Central memory CD8-positive, alpha-beta T cell (primary cell): ENCODE results near the gene EEPD1.

Experiments
- ATAC-seq: fragments of 150-1000 bp; cut with Tn5 transposase; replicated peaks from 2 replicates; pipeline ENCODE4 v1.10.0; 2022; ENCODE audit warnings: mild to moderate bottlenecking, moderate FRiP score, moderate number of reproducible peaks; ENCODE audit not compliant: poor library complexity, severe bottlenecking; ENCODE audit errors: extremely low read depth
- DNase-seq, 2 donors: peaks; one replicate each; pipeline ENCODE4 v3.0.0; 2021; ENCODE audit warnings: low spot score in 2 of 2
- H3K27ac Mint-ChIP-seq: one replicate; pipeline ENCODE4 v1.8.0; 2022; ENCODE audit warnings: low read depth, mild to moderate bottlenecking, moderate library complexity, mixed read lengths
- H3K27me3 Mint-ChIP-seq: one replicate; pipeline ENCODE4 v1.8.0; 2022; ENCODE audit warnings: mixed read lengths
- H3K36me3 Mint-ChIP-seq: one replicate; pipeline ENCODE4 v1.8.0; 2022; ENCODE audit warnings: mild to moderate bottlenecking, moderate library complexity, mixed read lengths; ENCODE audit not compliant: insufficient read depth
- H3K4me1 Mint-ChIP-seq: one replicate; pipeline ENCODE4 v1.8.0; 2022; ENCODE audit warnings: mixed read lengths
- H3K4me3 Mint-ChIP-seq: one replicate; pipeline ENCODE4 v1.8.0; 2022; ENCODE audit warnings: mild to moderate bottlenecking, moderate library complexity, mixed read lengths
- H3K9me3 Mint-ChIP-seq: one replicate; pipeline ENCODE4 v1.8.0; 2022; ENCODE audit warnings: mixed read lengths

EEPD1 gene

GRCh38 chr7:36295090-36295489, 142.0 kb downstream of the EEPD1 start:
- peaks cover 15% of the 10 kb centered on the region for H3K4me1 Mint-ChIP-seq
- no peaks in the 10 kb centered on the region for H3K27me3 Mint-ChIP-seq
- no peaks in the 10 kb centered on the region for H3K9me3 Mint-ChIP-seq
- H3K27ac Mint-ChIP-seq: no peak overlapping the region
- ATAC-seq: no peak
- peaks cover 2% of the 10 kb centered on the region for H3K36me3 Mint-ChIP-seq
- DNase-seq: no peak
- H3K4me3 Mint-ChIP-seq: no peak overlapping the region

- H3K4me1 Mint-ChIP-seq: peaks cover 13% of the 10 kb centered on the region
- H3K27me3 Mint-ChIP-seq: no peaks in the 10 kb centered on the region
- H3K9me3 Mint-ChIP-seq: no peaks in the 10 kb centered on the region
- no peak for DNase-seq
- H3K27ac Mint-ChIP-seq: no peak overlapping the region
- H3K4me3 Mint-ChIP-seq: no peak overlapping the region
- no peak for ATAC-seq
- H3K36me3 Mint-ChIP-seq: peaks cover 2% of the 10 kb centered on the region
Measured at GRCh38 chr7:36296284-36296683, 143.2 kb downstream of the EEPD1 start.

- no peak overlapping the region for H3K27ac Mint-ChIP-seq
- DNase-seq (no peak), ATAC-seq (no peak)
- no peak overlapping the region for H3K4me3 Mint-ChIP-seq
- no peaks in the 10 kb centered on the region for H3K27me3 Mint-ChIP-seq
- H3K9me3 Mint-ChIP-seq: no peaks in the 10 kb centered on the region
- H3K36me3 Mint-ChIP-seq: peaks cover 2% of the 10 kb centered on the region
- H3K4me1 Mint-ChIP-seq: peaks cover 1% of the 10 kb centered on the region
Measured at GRCh38 chr7:36297364-36298009, 144.4 kb downstream of the EEPD1 start.

GRCh38 chr7:36298106-36298505, 145.1 kb downstream of the EEPD1 start:
- Mint-ChIP-seq H3K4me3 (no peak overlapping the region), H3K9me3 (no peaks in the 10 kb centered on the region), H3K4me1 (no peaks in the 10 kb centered on the region), H3K27ac (no peak overlapping the region), H3K36me3 (peaks cover 2% of the 10 kb centered on the region), H3K27me3 (no peaks in the 10 kb centered on the region)
- DNase-seq (no peak), ATAC-seq (no peak)

GRCh38 chr7:36299223-36299774, 146.2 kb downstream of the EEPD1 start:
- no peaks in the 10 kb centered on the region for H3K9me3 Mint-ChIP-seq
- H3K27ac Mint-ChIP-seq: no peak overlapping the region
- ATAC-seq: no peak
- no peak for DNase-seq
- H3K4me3 Mint-ChIP-seq: no peak overlapping the region
- H3K36me3 Mint-ChIP-seq: peaks cover 2% of the 10 kb centered on the region
- no peaks in the 10 kb centered on the region for H3K4me1 Mint-ChIP-seq
- H3K27me3 Mint-ChIP-seq: no peaks in the 10 kb centered on the region

GRCh38 chr7:36299823-36300341, 146.8 kb downstream of the EEPD1 start:
- H3K4me1 Mint-ChIP-seq: no peaks in the 10 kb centered on the region
- peaks cover 2% of the 10 kb centered on the region for H3K36me3 Mint-ChIP-seq
- DNase-seq: no peak
- no peaks in the 10 kb centered on the region for H3K27me3 Mint-ChIP-seq
- no peaks in the 10 kb centered on the region for H3K9me3 Mint-ChIP-seq
- no peak for ATAC-seq
- H3K4me3 Mint-ChIP-seq: no peak overlapping the region
- H3K27ac Mint-ChIP-seq: no peak overlapping the region

GRCh38 chr7:36300696-36301350, 147.8 kb downstream of the EEPD1 start:
- no peak overlapping the region for H3K27ac Mint-ChIP-seq
- H3K36me3 Mint-ChIP-seq: peaks cover 2% of the 10 kb centered on the region
- no peaks in the 10 kb centered on the region for H3K9me3 Mint-ChIP-seq
- no peaks in the 10 kb centered on the region for H3K4me1 Mint-ChIP-seq
- DNase-seq (no peak), ATAC-seq (no peak)
- no peaks in the 10 kb centered on the region for H3K27me3 Mint-ChIP-seq
- H3K4me3 Mint-ChIP-seq: no peak overlapping the region

GRCh38 chr7:36301914-36302771, 149.1 kb downstream of the EEPD1 start:
- Mint-ChIP-seq H3K36me3 (peaks cover 2% of the 10 kb centered on the region), H3K4me3 (no peak overlapping the region), H3K9me3 (no peaks in the 10 kb centered on the region), H3K27me3 (no peaks in the 10 kb centered on the region), H3K4me1 (no peaks in the 10 kb centered on the region), H3K27ac (no peak overlapping the region)
- DNase-seq (no peak), ATAC-seq (no peak)

- no peak for DNase-seq
Measured at GRCh38 chr7:36303202-36304098, 150.4 kb downstream of the EEPD1 start.

GRCh38 chr7:36304099-36304425, 151.0 kb downstream of the EEPD1 start:
- Mint-ChIP-seq H3K4me1 (no peaks in the 10 kb centered on the region), H3K27ac (no peak overlapping the region), H3K4me3 (no peak overlapping the region), H3K9me3 (no peaks in the 10 kb centered on the region), H3K27me3 (no peaks in the 10 kb centered on the region), H3K36me3 (no peaks in the 10 kb centered on the region)
- DNase-seq (no peak), ATAC-seq (no peak)

More at GRCh38 chr7:36303202-36304098, 150.4 kb downstream of the EEPD1 start:
- no peak overlapping the region for H3K27ac Mint-ChIP-seq
- no peaks in the 10 kb centered on the region for H3K27me3 Mint-ChIP-seq
- H3K36me3 Mint-ChIP-seq: no peaks in the 10 kb centered on the region
- H3K9me3 Mint-ChIP-seq: no peaks in the 10 kb centered on the region
- H3K4me1 Mint-ChIP-seq: no peaks in the 10 kb centered on the region
- ATAC-seq: no peak
- no peak overlapping the region for H3K4me3 Mint-ChIP-seq

- Mint-ChIP-seq H3K9me3 (no peaks in the 10 kb centered on the region), H3K27ac (peak overlapping the region; percentile 40), H3K4me1 (no peaks in the 10 kb centered on the region), H3K36me3 (no peaks in the 10 kb centered on the region), H3K27me3 (no peaks in the 10 kb centered on the region), H3K4me3 (no peak overlapping the region)
- no peak for DNase-seq
- ATAC-seq: no peak
Measured at GRCh38 chr7:36305226-36305625, 152.2 kb downstream of the EEPD1 start.

- ATAC-seq: no peak
- H3K4me1 Mint-ChIP-seq: no peaks in the 10 kb centered on the region
Measured at GRCh38 chr7:36305648-36306047, 152.6 kb downstream of the EEPD1 start.

More at GRCh38 chr7:36305648-36306047, 152.6 kb downstream of the EEPD1 start:
- Mint-ChIP-seq H3K4me3 (no peak overlapping the region), H3K27ac (peak overlapping the region; percentile 40), H3K9me3 (no peaks in the 10 kb centered on the region), H3K36me3 (no peaks in the 10 kb centered on the region), H3K27me3 (no peaks in the 10 kb centered on the region)
- no peak for DNase-seq
